Ectodermal cell (in vitro differentiated cells): ENCODE results near the gene JMJD7.

Experiments
- H3K27ac ChIP-seq: 2 replicates; pipeline ENCODE4 v1.7.0; 2013; ENCODE audit warnings: mild to moderate bottlenecking, low read depth, low read length; ENCODE audit not compliant: insufficient read depth, poor library complexity, severe bottlenecking
- H3K27me3 ChIP-seq: 2 replicates; pipeline ENCODE4 v1.7.0; 2013; ENCODE audit warnings: mild to moderate bottlenecking, low read length; ENCODE audit not compliant: insufficient read depth, control insufficient read depth, poor library complexity, severe bottlenecking
- H3K36me3 ChIP-seq: one replicate; pipeline ENCODE4 v1.7.0; 2013; ENCODE audit warnings: low read length; ENCODE audit not compliant: control insufficient read depth, insufficient read depth
- H3K4me1 ChIP-seq: one replicate; pipeline ENCODE4 v1.7.0; 2013; ENCODE audit warnings: low read length; ENCODE audit not compliant: control insufficient read depth, insufficient read depth
- H3K4me3 ChIP-seq: 2 replicates; pipeline ENCODE4 v1.7.0; 2013; ENCODE audit warnings: low read depth, low read length, control low read depth; ENCODE audit not compliant: insufficient read depth
- H3K9me3 ChIP-seq: 2 replicates; pipeline ENCODE4 v1.7.0; 2013; ENCODE audit warnings: mild to moderate bottlenecking, low read length, moderate library complexity; ENCODE audit not compliant: control insufficient read depth
- WGBS, 2 experiments: methylation state at CpG; one replicate each; pipeline ENCODE4 v1.1.7; 2013; ENCODE audit warnings: missing lambda C conversion rate in 2 of 2; 5-methylcytosine and 5-hydroxymethylcytosine counted together

The JMJD7 gene

GRCh38 chr15:41871175-41871905 lies 43.4 kb downstream of the JMJD7 start:
- peaks cover 9% of the 10 kb centered on the region for H3K4me1 ChIP-seq
- H3K9me3 ChIP-seq: no peaks in the 10 kb centered on the region
- WGBS, 2 experiments: 93 to 95% methylated on average over 19 of the region's 19 CpGs
- H3K27me3 ChIP-seq: no peaks in the 10 kb centered on the region
- no peak overlapping the region for H3K27ac ChIP-seq
- no peak overlapping the region for H3K4me3 ChIP-seq
- no peaks in the 10 kb centered on the region for H3K36me3 ChIP-seq

GRCh38 chr15:41872166-41872747 lies 44.4 kb downstream of the JMJD7 start:
- Histone ChIP-seq H3K36me3 (no peaks in the 10 kb centered on the region), H3K27me3 (no peaks in the 10 kb centered on the region), H3K4me3 (no peak overlapping the region), H3K27ac (no peak overlapping the region), H3K9me3 (no peaks in the 10 kb centered on the region), H3K4me1 (no peaks in the 10 kb centered on the region)
- WGBS, 2 experiments: 92 to 95% methylated on average over 9 of the region's 9 CpGs

DNA sequence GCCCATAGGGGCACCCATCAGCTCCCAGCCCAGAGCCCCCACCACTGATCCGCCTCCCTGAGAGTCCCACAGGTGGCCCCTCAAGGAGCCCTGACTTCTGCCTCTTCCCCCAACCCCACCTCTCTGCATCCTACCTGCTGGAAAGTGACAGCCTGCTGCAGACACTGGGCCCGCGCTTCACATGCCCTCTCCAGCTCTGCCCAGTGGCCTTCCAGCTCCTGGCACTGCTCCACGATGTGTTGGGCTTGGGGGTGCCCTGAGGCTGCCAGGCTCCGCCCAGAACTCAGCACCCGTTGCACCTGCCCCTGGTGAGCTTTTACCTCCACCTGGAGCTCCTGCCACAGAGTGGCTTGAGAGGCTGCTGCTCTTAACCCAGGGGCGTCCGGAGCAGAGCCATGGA lies 45.8 kb downstream of the JMJD7 start:
- Histone ChIP-seq H3K27ac (no peak overlapping the region), H3K4me3 (no peak overlapping the region), H3K9me3 (no peaks in the 10 kb centered on the region), H3K27me3 (no peaks in the 10 kb centered on the region), H3K4me1 (no peaks in the 10 kb centered on the region), H3K36me3 (no peaks in the 10 kb centered on the region)
- WGBS, 2 experiments: 92 to 93% methylated on average over 8 of the region's 8 CpGs

GRCh38 chr15:41874736-41875135 lies 46.8 kb downstream of the JMJD7 start:
- WGBS, 2 experiments: 95 to 96% methylated on average over 12 of the region's 12 CpGs
- Histone ChIP-seq H3K4me3 (no peak overlapping the region), H3K9me3 (no peaks in the 10 kb centered on the region), H3K27me3 (peaks cover 2% of the 10 kb centered on the region), H3K36me3 (no peaks in the 10 kb centered on the region), H3K27ac (no peak overlapping the region), H3K4me1 (no peaks in the 10 kb centered on the region)

- Histone ChIP-seq H3K36me3 (no peaks in the 10 kb centered on the region), H3K4me3 (no peak overlapping the region), H3K9me3 (no peaks in the 10 kb centered on the region), H3K27ac (no peak overlapping the region), H3K27me3 (peaks cover 15% of the 10 kb centered on the region), H3K4me1 (no peaks in the 10 kb centered on the region)
- 88 to 90% methylated on average over 13 of the region's 13 CpGs for WGBS, 2 experiments
These were observed 48.1 kb downstream of the JMJD7 start for GRCh38 chr15:41876007-41876406.

DNA sequence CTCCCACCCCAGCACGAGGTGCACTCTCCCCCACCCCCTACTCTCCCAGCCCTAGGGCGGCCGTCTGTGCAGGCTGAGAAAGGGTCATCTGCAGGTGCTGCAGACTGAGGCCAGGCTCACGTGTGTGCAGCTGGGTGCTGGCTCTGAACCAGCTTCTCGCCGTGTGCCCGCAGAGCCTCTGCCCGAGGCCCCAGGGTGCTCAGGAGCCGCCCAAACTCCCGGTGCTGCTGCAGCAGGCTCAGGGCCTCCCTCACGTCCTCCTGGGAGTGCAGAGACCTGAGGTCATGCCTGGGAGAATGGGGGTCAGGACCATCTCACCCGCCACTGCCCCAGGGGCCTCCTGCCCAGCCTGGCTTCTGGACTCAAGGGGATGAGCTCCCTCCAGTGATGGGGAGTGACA lies 48.8 kb downstream of the JMJD7 start:
- H3K9me3 ChIP-seq: no peaks in the 10 kb centered on the region
- peaks cover 22% of the 10 kb centered on the region for H3K27me3 ChIP-seq
- no peaks in the 10 kb centered on the region for H3K4me1 ChIP-seq
- no peak overlapping the region for H3K27ac ChIP-seq
- H3K36me3 ChIP-seq: no peaks in the 10 kb centered on the region
- 86% methylated on average over 12 of the region's 12 CpGs for WGBS, 2 experiments
- H3K4me3 ChIP-seq: no peak overlapping the region

- Histone ChIP-seq H3K27me3 (peaks cover 33% of the 10 kb centered on the region), H3K4me3 (no peak overlapping the region), H3K36me3 (no peaks in the 10 kb centered on the region), H3K27ac (no peak overlapping the region), H3K4me1 (no peaks in the 10 kb centered on the region), H3K9me3 (no peaks in the 10 kb centered on the region)
- WGBS, 2 experiments: 84 to 85% methylated on average over 13 of the region's 13 CpGs
These were observed 49.9 kb downstream of the JMJD7 start for GRCh38 chr15:41877631-41878354.

DNA sequence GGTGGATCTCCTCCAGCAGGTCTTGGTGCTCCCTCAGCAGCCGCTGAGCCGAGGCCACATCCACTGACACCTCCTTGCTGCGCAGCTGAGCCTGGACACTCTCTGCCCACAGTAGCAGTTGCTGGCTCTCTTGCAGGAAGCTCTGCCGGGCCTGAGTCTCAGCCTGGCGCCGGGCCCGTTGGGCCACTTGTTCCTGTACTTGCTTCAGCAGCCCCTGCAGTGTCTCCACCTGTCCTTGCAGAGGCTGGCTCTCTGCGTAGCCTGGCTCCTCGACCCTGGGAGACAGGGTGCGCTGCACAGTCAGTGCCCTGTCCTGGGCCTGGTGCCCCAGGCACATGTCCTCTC lies 50.4 kb downstream of the JMJD7 start:
- H3K27ac ChIP-seq: no peak overlapping the region
- WGBS, 2 experiments: 94 to 95% methylated on average over 10 of the region's 10 CpGs

DNA sequence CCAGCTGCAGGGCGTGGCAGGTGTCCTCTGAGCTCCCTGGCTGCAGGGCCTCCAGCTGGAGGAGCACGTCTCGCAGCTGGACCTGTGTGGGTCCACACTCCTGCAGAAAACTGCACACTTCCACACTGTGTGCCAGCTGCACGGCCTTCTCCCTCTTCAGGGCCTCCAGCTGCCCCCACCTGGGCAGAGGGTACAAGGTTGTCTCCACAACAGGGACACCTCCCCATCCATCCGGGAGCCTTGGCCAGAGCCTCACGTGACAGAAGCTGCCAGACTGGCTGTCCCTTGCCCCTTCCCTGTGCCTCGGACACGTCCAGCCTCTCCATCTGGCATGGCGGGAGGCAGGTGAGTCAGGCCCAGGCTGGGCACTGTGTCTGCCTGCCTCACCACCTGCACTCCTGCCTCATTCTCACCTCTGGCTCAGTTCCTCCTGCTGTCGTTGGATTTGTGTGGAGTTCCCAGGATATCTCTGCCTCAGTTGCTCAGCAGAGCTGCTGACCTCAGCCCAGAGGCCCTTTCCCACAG lies 51.5 kb downstream of the JMJD7 start:
- peaks cover 41% of the 10 kb centered on the region for H3K27me3 ChIP-seq
- H3K36me3 ChIP-seq: no peaks in the 10 kb centered on the region
- H3K27ac ChIP-seq: no peak overlapping the region
- H3K4me1 ChIP-seq: no peaks in the 10 kb centered on the region
- no peak overlapping the region for H3K4me3 ChIP-seq
- H3K9me3 ChIP-seq: no peaks in the 10 kb centered on the region
- 90 to 91% methylated on average over 10 of the region's 10 CpGs for WGBS, 2 experiments

More for the DNA sequence above, 50.4 kb downstream of the JMJD7 start:
- H3K27me3 ChIP-seq: peaks cover 38% of the 10 kb centered on the region
- no peaks in the 10 kb centered on the region for H3K4me1 ChIP-seq
- H3K9me3 ChIP-seq: no peaks in the 10 kb centered on the region
- no peak overlapping the region for H3K4me3 ChIP-seq
- H3K36me3 ChIP-seq: no peaks in the 10 kb centered on the region

DNA sequence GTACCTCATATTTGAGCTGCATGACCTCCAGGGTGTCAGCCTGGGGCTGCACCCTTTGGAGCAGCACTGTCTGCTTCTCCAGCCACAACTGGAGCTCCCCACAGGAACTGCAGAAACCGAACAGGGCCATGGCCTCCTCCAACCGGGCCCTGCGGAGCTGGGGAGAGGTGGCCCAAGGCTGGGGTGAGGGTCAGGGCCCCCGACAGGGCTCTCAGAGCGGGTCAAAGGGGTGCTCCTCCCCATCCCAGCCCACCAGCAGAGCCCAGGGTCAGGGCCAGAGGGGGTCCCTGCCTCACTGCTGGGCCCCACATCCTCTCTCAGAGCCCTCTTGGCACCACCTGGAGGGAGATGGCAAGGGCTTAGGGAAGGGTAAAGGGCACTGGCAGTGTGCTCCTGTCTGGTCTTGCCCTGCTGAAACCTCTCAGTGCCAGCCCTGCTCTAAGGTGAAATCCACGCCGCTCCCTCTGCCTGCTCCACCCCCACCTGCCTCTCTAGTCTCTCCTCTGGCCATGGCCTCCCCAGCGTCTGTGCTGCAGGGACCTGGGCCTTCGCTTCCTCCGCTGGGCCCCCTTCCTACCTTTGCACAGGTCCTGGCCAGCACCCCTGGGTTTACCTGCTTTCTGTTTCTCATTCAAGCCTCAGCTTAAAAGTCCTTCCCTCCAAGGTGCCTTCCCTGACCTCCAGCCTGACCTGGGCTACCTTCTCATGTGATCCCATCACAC lies 52.4 kb downstream of the JMJD7 start:
- peaks cover 41% of the 10 kb centered on the region for H3K27me3 ChIP-seq
- 88 to 92% methylated on average over 10 of the region's 10 CpGs for WGBS, 2 experiments

More for the DNA sequence above, 52.4 kb downstream of the JMJD7 start:
- Histone ChIP-seq H3K4me3 (no peak overlapping the region), H3K36me3 (no peaks in the 10 kb centered on the region), H3K9me3 (no peaks in the 10 kb centered on the region), H3K27ac (no peak overlapping the region), H3K4me1 (no peaks in the 10 kb centered on the region)
